ENCODE results near the gene GSTM1.
"Not testable (repeated sequence)": the region's sequence is repeated elsewhere in the genome, so short reads cannot be mapped to it uniquely, and the experiment has no call there.

DNA sequence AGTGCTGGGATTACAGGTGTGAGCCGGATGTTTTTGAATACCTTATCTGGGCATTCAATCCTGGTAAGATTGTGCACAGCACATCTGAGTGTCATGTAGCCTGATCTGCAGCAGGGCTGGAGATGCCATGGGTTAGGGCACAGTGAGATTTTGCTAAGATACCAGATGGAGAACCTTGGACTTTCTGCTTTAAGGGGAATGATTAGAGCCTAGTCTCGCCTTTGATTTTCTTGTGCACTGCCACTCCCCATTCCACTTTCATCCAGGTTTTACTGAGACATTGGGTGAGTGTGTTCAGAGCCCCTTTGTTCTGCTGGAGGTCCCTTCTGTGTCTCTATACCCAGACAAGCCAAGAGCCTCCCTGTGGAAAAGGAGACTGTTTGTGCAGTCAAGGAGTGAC is 13.8 kb upstream of the GSTM1 start:
- TF ChIP-seq, protein P1, sequence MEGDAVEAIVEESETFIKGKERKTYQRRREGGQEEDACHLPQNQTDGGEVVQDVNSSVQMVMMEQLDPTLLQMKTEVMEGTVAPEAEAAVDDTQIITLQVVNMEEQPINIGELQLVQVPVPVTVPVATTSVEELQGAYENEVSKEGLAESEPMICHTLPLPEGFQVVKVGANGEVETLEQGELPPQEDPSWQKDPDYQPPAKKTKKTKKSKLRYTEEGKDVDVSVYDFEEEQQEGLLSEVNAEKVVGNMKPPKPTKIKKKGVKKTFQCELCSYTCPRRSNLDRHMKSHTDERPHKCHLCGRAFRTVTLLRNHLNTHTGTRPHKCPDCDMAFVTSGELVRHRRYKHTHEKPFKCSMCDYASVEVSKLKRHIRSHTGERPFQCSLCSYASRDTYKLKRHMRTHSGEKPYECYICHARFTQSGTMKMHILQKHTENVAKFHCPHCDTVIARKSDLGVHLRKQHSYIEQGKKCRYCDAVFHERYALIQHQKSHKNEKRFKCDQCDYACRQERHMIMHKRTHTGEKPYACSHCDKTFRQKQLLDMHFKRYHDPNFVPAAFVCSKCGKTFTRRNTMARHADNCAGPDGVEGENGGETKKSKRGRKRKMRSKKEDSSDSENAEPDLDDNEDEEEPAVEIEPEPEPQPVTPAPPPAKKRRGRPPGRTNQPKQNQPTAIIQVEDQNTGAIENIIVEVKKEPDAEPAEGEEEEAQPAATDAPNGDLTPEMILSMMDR (IDR thresholded peaks at IDR 0.05) = not testable (repeated sequence)
- TF ChIP-seq POLR2A (IDR thresholded peaks at IDR 0.05) = not testable (repeated sequence)

Data from esophagus squamous epithelium (tissue), 4 donors.